Fibroblast of skin of right biceps (primary cell): ENCODE data around the gene SETBP1.

Experiments
- DNase-seq: peaks from one replicate; pipeline ENCODE4 v3.0.0-alpha.2; 2013

SETBP1 gene

GRCh38 chr18:45054636-45055035 is 373.9 kb downstream of the SETBP1 start:
- no peak for DNase-seq

GRCh38 chr18:45055811-45056210 is 375.1 kb downstream of the SETBP1 start:
- no peak for DNase-seq

GRCh38 chr18:45056926-45057325 is 376.2 kb downstream of the SETBP1 start:
- DNase-seq = peak; percentile 46

- DNase-seq = no peak
Observed at GRCh38 chr18:45057955-45058600, 377.4 kb downstream of the SETBP1 start.

GRCh38 chr18:45059695-45060094 is 379.0 kb downstream of the SETBP1 start:
- peak; percentile 83 for DNase-seq

- DNase-seq = no peak
Observed at GRCh38 chr18:45060102-45060501, 379.4 kb downstream of the SETBP1 start.

GRCh38 chr18:45061359-45061758 is 380.7 kb downstream of the SETBP1 start:
- DNase-seq = no peak

- no peak for DNase-seq
Observed at GRCh38 chr18:45063246-45064038, 382.8 kb downstream of the SETBP1 start.

- no peak for DNase-seq
Observed at GRCh38 chr18:45066210-45066609, 385.5 kb downstream of the SETBP1 start.

- DNase-seq = no peak
Observed at GRCh38 chr18:45066886-45067285, 386.2 kb downstream of the SETBP1 start.

GRCh38 chr18:45068400-45069094 is 387.9 kb downstream of the SETBP1 start:
- DNase-seq = no peak

- no peak for DNase-seq
Observed at GRCh38 chr18:45069546-45069945, 388.9 kb downstream of the SETBP1 start.

GRCh38 chr18:45071956-45072355 is 391.3 kb downstream of the SETBP1 start:
- DNase-seq = no peak

GRCh38 chr18:45073556-45073955 is 392.9 kb downstream of the SETBP1 start:
- DNase-seq = no peak

GRCh38 chr18:45081566-45082181 is 401.0 kb downstream of the SETBP1 start:
- DNase-seq = no peak

GRCh38 chr18:45083226-45083855 is 402.7 kb downstream of the SETBP1 start:
- DNase-seq = no peak

- no peak for DNase-seq
Observed at GRCh38 chr18:45084206-45084605, 403.5 kb downstream of the SETBP1 start.

- DNase-seq = no peak
Observed at GRCh38 chr18:45085916-45086624, 405.4 kb downstream of the SETBP1 start.

GRCh38 chr18:45086777-45087176 is 406.1 kb downstream of the SETBP1 start:
- DNase-seq = no peak

GRCh38 chr18:45090526-45091140 is 409.9 kb downstream of the SETBP1 start:
- DNase-seq = no peak

GRCh38 chr18:45100321-45101105 is 419.8 kb downstream of the SETBP1 start:
- no peak for DNase-seq
